Measurements from ENCODE around the gene SCN10A. TPM values are rescaled to one million over a fixed set of nuclear protein-coding genes. Genes with fewer than 3 reads are reported as not detected.

SCN10A gene
- total and polyA plus RNA-seq, 2 experiments from 2014 or later = 0.03 TPM; not detected in 1

- no peak overlapping the region for H3K4me2 ChIP-seq
- Mint-ChIP-seq H3K27ac (no peak overlapping the region), H3K36me3 (ENCODE audit: low read depth) (no peaks in the 10 kb centered on the region), H3K27me3 (ENCODE audit: insufficient read depth, low read depth, poor library complexity) (peaks cover 10% of the 10 kb centered on the region), H3K4me3 (no peak overlapping the region), H3K4me1 (peaks cover 19% of the 10 kb centered on the region), H3K9me3 (no peaks in the 10 kb centered on the region)
- peaks cover 27% of the 10 kb centered on the region for H3K4me1 ChIP-seq (ENCODE audit: insufficient read depth)
- no peak overlapping the region for H3K4me3 ChIP-seq
- no peak overlapping the region for H3K27ac ChIP-seq (ENCODE audit: low read depth)
- DNase-seq (ENCODE audit: low spot score) = no peak
- no peaks in the 10 kb centered on the region for H3K79me2 ChIP-seq (replicated peaks; ENCODE audit: insufficient read depth)
- no peak for TF ChIP-seq NANOG (IDR thresholded peaks at IDR 0.05; ENCODE audit: borderline replicate concordance)
- TF ChIP-seq ZNF462 (CRISPR knock-in tag; IDR thresholded peaks at IDR 0.05) = no peak
- no peak for TF ChIP-seq POLR2AphosphoS5 (IDR thresholded peaks at IDR 0.05; ENCODE audit: low read depth)
- TF ChIP-seq EZH2phosphoT487 (IDR thresholded peaks at IDR 0.05; ENCODE audit: unreplicated experiment) = no peak
- no peak for TF ChIP-seq CREB1 (CRISPR knock-in tag; IDR thresholded peaks at IDR 0.05; ENCODE audit: low read depth)
- no peaks in the 10 kb centered on the region for H3K9me2 ChIP-seq (ENCODE audit: insufficient read depth)
- H4K20me1 ChIP-seq (replicated peaks; ENCODE audit: insufficient read depth) = no peaks in the 10 kb centered on the region
- peaks cover 40% of the 10 kb centered on the region for H3K27me3 ChIP-seq (ENCODE audit: insufficient read depth)
- no peaks in the 10 kb centered on the region for H3F3A ChIP-seq (replicated peaks; ENCODE audit: low read depth)
- no peaks in the 10 kb centered on the region for H3K36me3 ChIP-seq (ENCODE audit: insufficient read depth)
- no peak overlapping the region for H2AFZ ChIP-seq
- no peak for ATAC-seq
Measured at GRCh38 chr3:38652934-38653333, 163.1 kb downstream of the SCN10A start.

- no peaks in the 10 kb centered on the region for H3K36me3 Mint-ChIP-seq (ENCODE audit: low read depth)
- Histone ChIP-seq H3K27ac (ENCODE audit: low read depth) (no peak overlapping the region), H3K4me1 (ENCODE audit: insufficient read depth) (peaks cover 16% of the 10 kb centered on the region), H3K36me3 (ENCODE audit: insufficient read depth) (no peaks in the 10 kb centered on the region), H3F3A (replicated peaks; ENCODE audit: low read depth) (no peaks in the 10 kb centered on the region), H3K79me2 (replicated peaks; ENCODE audit: insufficient read depth) (peaks cover 5% of the 10 kb centered on the region; the same call in 1 of the 2 replicates), H3K4me2 (peak overlapping the region; percentile 88), H4K20me1 (replicated peaks; ENCODE audit: insufficient read depth) (peaks cover 8% of the 10 kb centered on the region), H2AFZ (peak overlapping the region; percentile 91), H3K4me3 (peak overlapping the region; percentile 60), H3K27me3 (ENCODE audit: insufficient read depth) (peaks cover 47% of the 10 kb centered on the region), H3K9me2 (ENCODE audit: insufficient read depth) (no peaks in the 10 kb centered on the region)
- peaks cover 9% of the 10 kb centered on the region for H3K27me3 Mint-ChIP-seq (ENCODE audit: insufficient read depth, low read depth, poor library complexity)
- no peak overlapping the region for H3K27ac Mint-ChIP-seq
- no peaks in the 10 kb centered on the region for H3K9me3 Mint-ChIP-seq
- H3K4me3 Mint-ChIP-seq = no peak overlapping the region
- DNase-seq (ENCODE audit: low spot score) (peak; percentile 88), ATAC-seq (peak; percentile 53)
- H3K4me1 Mint-ChIP-seq = peaks cover 11% of the 10 kb centered on the region
- TF ChIP-seq ZNF462 (CRISPR knock-in tag; IDR thresholded peaks at IDR 0.05) (no peak), ZNF331 (CRISPR knock-in tag; IDR thresholded peaks at IDR 0.05; ENCODE audit: low read depth) (no peak)
Measured at GRCh38 chr3:38651153-38651789, 164.7 kb downstream of the SCN10A start.
